HG03097 (cell line): Measurements from ENCODE around the gene HRH1.
A peak's percentile ranks its signal among the peaks of the same experiment; 100 is the strongest.
"Not testable (repeated sequence)": the region's sequence is repeated elsewhere in the genome, so short reads cannot be mapped to it uniquely, and the experiment has no call there.

ENCODE experiments used
- ATAC-seq: cut with Tn5 transposase; IDR thresholded peaks from one replicate; pipeline ENCODE4 v1.9.1; 2021; ENCODE audit not compliant: unreplicated experiment, low FRiP score

Gene HRH1

GRCh38 chr3:11140030-11140712, 14.1 kb upstream of the HRH1 start:
- ATAC-seq = peak; percentile 96

- peak; percentile 12 for ATAC-seq
These were observed 13.6 kb upstream of the HRH1 start for GRCh38 chr3:11140713-11141104.

GRCh38 chr3:11143476-11143875, 10.8 kb upstream of the HRH1 start:
- ATAC-seq = no peak

- ATAC-seq = no peak
These were observed 9.3 kb upstream of the HRH1 start for GRCh38 chr3:11144996-11145395.

- no peak for ATAC-seq
These were observed 8.4 kb upstream of the HRH1 start for GRCh38 chr3:11145888-11146287.

- no peak for ATAC-seq
These were observed 7.3 kb upstream of the HRH1 start for GRCh38 chr3:11146773-11147660.

- ATAC-seq = no peak
These were observed 4.0 kb upstream of the HRH1 start for GRCh38 chr3:11150256-11150655.

- no peak for ATAC-seq
These were observed 2.0 kb upstream of the HRH1 start for GRCh38 chr3:11152301-11152700.

GRCh38 chr3:11154953-11155325, 646 bp downstream of the HRH1 start:
- ATAC-seq = no peak

GRCh38 chr3:11155341-11156025, 1.2 kb downstream of the HRH1 start:
- no peak for ATAC-seq

GRCh38 chr3:11156026-11156410, 1.7 kb downstream of the HRH1 start:
- no peak for ATAC-seq

- ATAC-seq = no peak
These were observed 3.1 kb downstream of the HRH1 start for GRCh38 chr3:11157421-11157820.

GRCh38 chr3:11159421-11159904, 5.2 kb downstream of the HRH1 start:
- no peak for ATAC-seq

GRCh38 chr3:11161666-11162065, 7.4 kb downstream of the HRH1 start:
- no peak for ATAC-seq

- ATAC-seq = no peak
These were observed 8.4 kb downstream of the HRH1 start for GRCh38 chr3:11162401-11163345.

GRCh38 chr3:11164607-11165006, 10.3 kb downstream of the HRH1 start:
- no peak for ATAC-seq

- ATAC-seq = no peak
These were observed 11.2 kb downstream of the HRH1 start for GRCh38 chr3:11165476-11165875.

- ATAC-seq = not testable (repeated sequence)
These were observed 12.6 kb downstream of the HRH1 start for GRCh38 chr3:11166807-11167400.

GRCh38 chr3:11167590-11167989, 13.3 kb downstream of the HRH1 start:
- no peak for ATAC-seq

- ATAC-seq = no peak
These were observed 14.1 kb downstream of the HRH1 start for GRCh38 chr3:11168406-11168805.
